Glomerular visceral epithelial cell (primary cell): ENCODE results near the gene LRRC8A.
A peak's percentile ranks its signal among the peaks of the same experiment; 100 is the strongest.

Experiments
- DNase-seq: peaks from one replicate; pipeline ENCODE4 v3.0.0-alpha.2; 2016; ENCODE audit errors: extremely low spot score

LRRC8A gene

DNA sequence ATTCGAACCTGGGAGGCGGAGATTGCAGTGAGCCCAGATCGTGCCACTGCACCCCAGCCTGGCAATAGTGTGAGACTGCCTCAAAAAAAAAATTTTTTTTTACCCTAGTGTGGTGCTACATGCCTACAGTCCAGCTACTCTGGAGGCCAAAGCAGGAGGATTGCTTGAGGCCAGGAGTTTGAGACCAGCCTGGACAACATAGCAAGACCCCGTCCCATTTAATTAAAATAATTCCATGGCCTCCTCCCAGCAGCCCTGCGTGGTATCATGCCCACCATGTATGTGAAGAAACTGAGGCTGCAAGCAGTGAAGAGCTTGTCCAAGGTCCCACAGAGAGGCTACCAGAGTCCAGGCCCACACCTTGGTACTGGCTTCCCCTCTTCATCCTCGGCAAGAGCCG is 19.4 kb downstream of the LRRC8A start:
- no peak for DNase-seq

DNA sequence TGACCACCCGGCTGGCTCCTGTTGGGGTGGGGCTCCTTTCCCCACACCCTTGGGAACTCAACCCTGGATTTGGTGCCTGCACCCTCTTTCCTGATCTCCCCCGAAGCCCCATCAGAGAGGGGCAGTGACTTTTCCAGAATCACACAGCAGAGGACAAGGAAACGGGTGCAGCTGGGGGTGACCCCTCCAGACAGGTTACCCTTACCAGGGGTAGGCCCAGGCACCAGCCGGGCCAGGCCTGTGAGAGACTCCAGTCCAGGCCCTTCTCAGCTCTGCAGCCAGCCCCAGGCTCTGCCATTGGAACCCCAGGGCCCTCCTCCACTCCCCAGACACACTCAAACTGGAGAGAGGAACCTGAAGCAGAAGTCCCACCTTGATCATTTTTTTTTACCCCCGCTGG is 19.9 kb downstream of the LRRC8A start:
- DNase-seq = no peak

DNA sequence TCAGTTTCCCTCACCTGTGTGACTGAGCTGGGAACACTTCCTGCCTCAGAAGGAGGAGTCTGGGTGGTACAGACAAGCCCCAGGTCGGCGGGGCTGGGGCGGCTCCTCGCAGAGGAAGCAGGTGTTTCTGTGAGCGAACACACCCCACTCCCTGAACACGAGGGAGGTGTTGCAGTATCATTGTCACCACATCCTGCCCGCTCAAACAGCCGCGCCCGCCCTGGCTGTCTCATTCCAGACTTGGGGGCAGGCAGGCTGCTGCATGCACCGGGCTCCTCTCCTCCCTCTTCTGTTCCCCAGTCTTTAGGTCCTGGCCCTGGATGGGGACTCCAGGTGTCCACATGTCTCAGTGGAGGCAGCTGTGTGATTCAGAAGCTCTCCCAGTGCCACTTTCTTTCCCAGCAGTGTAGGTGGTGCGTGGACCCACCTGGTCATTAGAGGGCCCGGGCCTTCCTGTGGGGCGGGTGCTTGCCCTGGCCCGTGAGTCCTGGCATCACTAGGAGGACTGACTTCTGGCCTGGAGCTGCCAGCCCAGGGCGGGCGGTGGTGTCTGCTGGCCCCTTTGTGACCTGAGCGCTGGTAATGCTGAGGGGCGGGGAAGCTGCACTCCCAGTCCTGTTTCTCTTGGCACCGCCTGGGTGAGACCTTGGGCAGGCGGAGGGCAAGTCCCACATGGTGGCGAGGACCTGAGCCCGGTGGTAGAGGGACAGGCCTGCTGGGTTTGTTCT is 20.6 kb downstream of the LRRC8A start:
- peak; percentile 47 for DNase-seq

DNA sequence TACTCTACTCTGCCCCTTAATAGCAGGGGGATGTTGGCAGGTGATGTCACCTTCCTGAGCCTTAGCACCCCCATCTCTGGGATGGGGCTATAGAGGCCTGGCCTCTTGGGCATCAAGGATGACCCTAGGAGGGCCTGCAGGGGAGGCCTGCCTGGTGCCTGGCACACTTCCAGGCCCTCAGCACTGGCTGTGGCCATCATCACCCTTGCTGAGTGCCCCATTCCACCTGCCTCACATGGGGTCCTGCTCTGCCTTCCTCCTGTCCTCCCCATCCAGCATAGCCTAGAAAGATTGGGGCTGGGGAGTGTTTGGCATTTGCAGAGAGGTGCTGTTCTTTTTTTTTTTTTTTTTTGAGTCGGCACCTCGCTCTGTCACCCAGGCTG is 21.1 kb downstream of the LRRC8A start:
- no peak for DNase-seq

DNA sequence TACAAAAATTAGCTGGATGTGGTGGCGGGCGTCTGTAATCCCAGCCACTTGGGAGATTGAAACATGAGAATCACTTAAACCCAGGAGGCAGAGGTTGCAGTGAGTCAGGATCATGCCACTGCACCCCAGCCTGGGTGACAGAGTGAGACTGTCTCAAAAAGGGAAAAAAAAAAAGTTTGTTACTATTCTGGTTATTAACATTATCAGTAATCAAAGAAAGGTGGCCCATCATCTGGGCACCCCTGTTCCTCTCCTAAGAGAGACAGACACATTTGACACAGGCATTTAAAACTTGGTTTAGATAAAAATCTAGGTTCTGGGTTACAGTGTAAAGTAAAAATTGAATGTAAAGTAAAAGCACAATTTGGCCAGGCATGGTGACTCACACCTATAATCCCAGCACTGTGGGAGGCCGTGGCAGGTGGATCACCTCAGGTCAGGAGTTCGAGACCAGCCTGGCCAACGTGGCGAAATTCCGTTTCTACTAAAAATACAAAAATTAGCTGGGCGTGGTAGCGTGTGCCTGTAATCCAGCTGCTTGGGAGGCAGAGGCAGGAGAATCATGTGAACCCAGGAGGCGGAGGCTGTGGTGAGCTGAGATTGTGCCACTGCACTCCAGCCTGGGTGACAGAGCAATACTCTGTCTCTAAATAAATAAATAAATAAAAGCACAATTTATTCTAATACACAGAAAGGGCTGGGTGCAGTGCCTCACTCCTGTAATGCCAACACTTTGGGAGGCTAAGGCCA is 22.1 kb downstream of the LRRC8A start:
- peak; percentile 28 for DNase-seq

DNA sequence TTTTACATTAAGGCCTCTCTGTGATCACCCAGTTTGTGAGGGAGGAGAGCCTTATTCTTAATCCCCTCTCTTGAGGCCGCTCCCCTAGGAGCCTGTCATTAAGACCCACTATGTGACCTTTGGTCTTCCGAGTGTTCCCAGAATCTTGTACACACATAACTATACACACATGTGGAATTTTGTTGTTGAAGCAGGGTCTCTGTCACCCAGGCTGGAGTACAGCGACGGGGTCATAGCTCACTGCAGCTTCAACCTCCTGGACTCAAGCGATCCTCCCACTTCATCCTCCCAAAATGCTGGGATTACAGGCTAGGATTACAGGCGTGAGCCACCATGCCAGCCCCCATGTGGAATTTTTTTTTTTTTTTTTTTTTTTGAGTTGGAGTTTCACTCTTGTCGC is 24.0 kb downstream of the LRRC8A start:
- no peak for DNase-seq

DNA sequence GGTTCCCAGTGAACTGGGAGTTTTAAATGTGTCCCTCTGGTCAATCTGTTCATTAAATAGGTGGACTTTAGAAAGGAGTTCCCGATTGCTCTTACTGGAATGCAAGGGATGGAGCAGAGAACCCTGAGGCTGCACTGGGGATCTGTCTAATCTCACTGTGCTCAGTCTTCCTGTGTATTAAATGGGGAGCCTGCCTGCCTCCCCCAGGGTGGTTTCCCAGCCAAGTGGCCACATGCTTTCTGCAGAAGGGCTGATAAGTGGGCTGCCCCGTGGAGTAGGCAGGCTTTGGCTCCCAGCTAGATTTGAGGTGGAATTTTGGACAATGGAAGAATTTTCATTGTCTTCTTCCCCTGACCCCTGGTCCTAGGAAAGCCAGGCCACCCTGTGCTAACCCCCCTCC is 24.8 kb downstream of the LRRC8A start:
- DNase-seq = no peak

DNA sequence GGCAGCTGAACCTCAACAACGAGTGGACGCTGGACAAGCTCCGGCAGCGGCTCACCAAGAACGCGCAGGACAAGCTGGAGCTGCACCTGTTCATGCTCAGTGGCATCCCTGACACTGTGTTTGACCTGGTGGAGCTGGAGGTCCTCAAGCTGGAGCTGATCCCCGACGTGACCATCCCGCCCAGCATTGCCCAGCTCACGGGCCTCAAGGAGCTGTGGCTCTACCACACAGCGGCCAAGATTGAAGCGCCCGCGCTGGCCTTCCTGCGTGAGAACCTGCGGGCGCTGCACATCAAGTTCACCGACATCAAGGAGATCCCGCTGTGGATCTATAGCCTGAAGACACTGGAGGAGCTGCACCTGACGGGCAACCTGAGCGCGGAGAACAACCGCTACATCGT is 26.4 kb downstream of the LRRC8A start:
- DNase-seq = no peak

DNA sequence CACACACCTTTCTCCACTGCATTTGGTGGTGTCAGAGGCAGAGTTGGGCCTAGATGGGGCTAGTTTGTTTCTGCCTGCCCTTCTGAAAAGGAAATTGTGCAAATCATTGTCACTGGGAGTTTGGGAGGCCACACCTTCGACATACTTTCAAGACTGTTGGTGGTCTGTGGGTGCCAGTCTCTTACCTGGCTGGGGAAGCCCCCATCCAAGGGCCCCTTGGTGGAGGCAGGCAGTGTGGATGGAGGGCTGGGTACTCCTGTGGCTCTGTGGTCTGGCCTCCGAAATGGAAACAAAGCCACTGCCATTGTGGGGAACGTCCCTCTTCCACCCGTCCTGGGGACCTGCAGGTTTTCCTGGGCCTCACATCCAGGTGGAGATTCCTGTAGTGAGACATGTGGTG is 27.9 kb downstream of the LRRC8A start:
- no peak for DNase-seq

DNA sequence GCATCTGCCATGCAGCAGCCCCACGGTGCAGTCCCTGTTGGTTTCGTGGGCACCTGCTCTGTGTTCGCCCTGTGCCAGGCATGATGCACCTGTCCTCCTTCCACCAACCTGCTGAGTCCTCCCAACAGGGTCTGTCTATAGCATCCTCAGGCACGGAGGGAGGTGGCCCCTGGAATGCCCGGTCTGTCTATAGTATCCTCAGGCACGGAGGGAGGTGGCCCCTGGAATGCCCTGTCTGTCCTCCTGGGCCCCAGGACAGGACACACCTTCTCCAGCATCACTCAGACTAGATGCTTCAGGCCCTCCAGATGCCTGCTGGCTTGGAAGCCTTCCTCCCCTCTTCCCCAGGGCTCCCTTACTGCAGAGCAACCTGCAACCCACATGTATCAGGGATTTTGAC is 29.0 kb downstream of the LRRC8A start:
- no peak for DNase-seq

DNA sequence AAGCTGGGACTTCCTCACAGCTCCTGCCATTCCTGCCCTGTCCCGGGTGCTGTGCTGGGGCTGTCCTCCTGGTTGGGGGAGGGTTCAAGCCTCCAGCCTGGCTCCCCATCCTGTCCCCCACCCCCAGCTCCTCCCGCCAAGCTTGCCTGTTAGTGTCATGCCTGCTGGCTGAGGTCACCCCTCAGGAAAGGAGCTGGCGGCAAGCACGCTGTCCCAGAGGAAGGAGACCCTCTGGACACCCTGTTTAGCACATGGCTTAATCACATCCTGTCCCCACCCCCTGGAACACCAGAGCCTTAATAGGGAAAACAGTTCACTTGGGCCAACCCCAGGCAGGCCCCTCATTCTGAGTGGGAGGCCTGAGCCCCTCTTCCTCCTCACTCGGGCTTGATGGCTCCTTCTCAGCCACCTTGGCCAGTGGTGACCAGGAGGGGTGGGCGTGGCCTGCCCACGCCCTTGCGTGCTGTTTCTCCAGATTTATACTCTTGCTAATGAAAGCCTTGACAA is 29.6 kb downstream of the LRRC8A start:
- peak; percentile 85 for DNase-seq

DNA sequence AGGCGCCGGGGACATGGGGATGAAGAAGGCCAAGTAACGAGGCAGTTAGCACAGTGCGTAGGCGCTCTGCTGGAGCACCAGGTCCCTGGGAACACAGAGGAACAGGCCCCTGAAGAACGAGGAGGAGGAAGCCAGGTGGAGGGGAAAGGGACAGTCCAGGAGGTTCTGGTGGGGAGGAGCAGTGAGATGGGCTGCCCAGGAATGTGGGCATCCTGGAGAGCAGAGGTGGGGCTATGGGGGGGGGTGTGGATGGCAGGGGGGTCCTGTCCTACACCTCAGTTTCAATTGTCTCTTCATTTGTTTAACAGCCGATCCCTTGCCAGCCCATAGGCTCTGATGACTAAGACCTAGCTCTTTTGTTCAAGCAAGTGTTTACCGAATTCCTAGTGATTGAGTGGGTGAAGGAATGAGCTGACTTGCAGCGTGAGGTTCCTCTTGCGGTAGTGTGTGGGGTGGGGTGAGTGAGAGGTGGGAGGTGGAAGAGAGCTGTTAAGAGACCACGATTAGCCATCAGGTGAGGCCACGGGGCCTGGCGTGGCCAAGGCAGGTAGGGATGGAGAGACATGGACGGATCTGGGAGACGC is 30.4 kb downstream of the LRRC8A start:
- peak; percentile 79 for DNase-seq

DNA sequence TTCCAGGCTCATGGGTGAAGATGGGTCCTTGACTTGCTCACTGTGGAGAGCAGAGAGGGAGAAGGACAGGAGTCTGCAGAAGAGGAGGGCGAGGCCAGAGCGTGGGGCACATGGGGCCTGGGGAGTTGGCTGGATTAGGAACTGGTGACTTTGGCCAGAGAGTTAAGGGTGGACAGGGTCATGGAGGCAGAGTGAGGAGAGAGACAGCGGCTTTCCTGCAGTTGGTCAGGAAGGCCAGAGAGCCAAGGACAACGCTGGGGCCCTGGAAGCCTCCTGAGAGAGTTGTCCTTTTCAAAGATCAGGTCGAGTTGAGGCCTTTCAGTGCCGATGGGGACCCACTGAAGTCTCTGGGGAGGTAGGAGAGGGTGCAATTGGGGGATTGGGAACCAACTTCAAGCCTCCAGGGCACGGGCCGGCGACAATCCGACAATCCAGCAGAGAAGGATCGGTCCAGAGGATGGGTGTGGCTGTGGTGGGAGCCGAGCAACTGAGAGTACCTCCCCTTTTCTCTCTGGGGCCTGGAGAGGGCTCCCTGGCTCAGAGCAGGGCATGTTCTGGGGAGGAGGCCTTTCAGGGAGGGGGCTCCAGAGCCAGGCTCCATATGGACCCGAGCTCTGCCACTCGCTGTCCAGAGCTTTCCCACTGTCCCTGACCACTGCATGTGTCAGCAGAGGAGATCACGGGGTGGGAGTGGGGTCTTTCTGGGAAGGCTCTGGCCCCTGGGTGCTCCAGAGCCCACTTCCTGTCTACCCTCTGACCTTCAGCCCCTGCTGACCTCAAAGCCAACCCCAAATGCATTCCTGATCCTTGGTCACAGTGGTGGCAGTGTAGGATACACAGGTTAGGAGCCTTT is 31.3 kb downstream of the LRRC8A start:
- DNase-seq = no peak

DNA sequence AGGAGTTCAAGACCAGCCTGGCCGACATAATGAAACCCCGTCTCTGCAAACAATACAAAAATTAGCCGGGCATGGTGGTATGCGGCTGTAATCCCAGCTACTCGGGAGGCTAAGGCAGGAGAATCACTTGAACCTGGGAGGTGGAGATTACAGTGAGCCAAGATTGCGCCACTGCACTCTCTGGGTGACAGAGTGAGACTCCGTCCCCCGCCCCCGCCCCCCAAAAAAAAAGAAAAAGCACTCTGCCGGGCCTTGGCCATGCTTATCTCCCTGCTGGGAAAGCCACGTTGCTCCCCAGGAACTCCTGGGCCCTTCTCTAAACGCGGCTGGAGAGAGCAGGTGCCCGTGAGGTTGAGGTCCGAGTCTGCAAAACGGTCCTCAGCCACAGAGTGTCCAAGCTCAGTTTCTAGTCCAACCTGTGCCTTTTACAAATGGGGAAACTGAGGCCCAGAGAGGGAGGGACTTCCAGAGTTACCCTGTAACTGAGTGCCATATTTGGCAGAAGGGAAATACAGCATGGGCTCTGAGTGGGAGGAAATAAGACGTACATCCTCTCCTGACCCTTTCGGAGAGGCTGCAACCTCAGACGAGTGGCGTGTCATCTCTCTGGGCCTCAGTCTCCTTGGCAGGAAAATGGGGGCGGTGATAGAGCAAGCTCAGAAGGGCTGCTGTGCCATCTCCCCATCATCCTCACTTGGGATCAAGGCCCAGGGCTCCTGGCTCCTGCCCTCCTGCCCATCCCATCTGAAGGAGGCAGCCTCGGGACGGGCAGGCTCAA is 32.3 kb downstream of the LRRC8A start:
- no peak for DNase-seq

DNA sequence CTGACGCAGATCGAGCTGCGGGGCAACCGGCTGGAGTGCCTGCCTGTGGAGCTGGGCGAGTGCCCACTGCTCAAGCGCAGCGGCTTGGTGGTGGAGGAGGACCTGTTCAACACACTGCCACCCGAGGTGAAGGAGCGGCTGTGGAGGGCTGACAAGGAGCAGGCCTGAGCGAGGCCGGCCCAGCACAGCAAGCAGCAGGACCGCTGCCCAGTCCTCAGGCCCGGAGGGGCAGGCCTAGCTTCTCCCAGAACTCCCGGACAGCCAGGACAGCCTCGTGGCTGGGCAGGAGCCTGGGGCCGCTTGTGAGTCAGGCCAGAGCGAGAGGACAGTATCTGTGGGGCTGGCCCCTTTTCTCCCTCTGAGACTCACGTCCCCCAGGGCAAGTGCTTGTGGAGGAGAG is 34.3 kb downstream of the LRRC8A start:
- DNase-seq = no peak

DNA sequence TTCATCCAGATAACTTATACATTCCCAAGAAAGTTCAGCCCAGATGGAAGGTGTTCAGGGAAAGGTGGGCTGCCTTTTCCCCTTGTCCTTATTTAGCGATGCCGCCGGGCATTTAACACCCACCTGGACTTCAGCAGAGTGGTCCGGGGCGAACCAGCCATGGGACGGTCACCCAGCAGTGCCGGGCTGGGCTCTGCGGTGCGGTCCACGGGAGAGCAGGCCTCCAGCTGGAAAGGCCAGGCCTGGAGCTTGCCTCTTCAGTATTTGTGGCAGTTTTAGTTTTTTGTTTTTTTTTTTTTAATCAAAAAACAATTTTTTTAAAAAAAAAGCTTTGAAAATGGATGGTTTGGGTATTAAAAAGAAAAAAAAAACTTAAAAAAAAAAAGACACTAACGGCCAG is 34.8 kb downstream of the LRRC8A start:
- no peak for DNase-seq

DNA sequence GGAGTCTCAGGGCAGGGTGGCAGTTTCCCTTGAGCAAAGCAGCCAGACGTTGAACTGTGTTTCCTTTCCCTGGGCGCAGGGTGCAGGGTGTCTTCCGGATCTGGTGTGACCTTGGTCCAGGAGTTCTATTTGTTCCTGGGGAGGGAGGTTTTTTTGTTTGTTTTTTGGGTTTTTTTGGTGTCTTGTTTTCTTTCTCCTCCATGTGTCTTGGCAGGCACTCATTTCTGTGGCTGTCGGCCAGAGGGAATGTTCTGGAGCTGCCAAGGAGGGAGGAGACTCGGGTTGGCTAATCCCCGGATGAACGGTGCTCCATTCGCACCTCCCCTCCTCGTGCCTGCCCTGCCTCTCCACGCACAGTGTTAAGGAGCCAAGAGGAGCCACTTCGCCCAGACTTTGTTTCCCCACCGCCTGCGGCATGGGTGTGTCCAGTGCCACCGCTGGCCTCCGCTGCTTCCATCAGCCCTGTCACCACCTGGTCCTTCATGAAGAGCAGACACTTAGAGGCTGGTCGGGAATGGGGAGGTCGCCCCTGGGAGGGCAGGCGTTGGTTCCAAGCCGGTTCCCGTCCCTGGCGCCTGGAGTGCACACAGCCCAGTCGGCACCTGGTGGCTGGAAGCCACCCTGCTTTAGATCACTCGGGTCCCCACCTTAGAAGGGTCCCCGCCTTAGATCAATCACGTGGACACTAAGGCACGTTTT is 35.4 kb downstream of the LRRC8A start:
- no peak for DNase-seq

DNA sequence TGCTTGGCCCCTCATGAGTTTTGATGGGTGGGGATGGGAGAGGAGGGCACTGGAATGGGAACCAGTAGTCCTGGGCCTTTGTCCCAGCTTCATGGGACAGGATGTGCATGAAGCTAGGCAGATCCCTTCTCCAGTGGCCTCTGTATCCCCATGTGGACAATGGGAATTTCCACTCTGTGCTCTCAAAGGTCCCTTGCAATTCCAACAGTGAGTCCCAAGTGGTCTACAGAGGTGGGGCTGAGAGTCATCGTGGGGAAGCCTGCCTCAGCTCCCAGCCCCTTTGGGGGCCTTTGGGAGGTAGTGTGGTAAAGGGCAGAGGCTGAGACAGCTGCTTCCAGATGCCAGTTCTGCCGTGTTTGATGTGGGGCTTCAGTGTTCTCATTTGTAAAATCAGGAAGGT is 37.0 kb downstream of the LRRC8A start:
- no peak for DNase-seq

DNA sequence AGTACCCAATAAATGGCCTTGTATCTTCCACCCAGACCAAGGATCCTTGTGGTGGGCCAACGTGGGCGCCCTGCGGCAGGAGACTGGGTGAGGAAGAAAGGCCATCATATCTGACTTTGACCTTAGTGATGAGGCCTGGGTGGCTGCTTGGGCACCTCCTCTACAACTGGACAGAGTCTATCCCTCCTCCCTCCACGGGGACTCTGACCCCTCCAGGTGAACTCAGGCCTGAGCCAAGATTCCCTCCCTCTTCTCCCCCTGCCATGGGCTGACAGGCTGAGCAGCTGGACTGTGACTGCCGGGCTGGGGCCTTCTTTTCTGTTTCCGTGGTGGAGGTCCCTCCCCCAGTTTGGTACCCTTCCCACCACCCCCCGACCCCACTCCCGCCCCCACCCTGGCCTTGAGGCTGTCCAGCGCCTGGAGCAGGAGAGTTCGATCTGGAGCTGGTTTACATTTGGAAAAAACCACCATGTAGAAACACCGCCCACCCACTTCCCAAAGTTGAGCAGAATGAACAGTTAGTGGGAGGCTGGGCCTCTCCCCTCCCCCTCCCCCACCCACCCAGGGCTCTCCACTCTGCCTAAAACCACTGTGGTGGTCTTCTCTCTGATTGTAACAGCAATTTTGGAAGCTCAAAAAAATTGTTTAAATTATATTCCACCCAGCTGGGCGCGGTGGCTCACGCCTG is 37.6 kb downstream of the LRRC8A start:
- DNase-seq = no peak
